VCaP (cell line): ENCODE measurements around the gene TMEM130.

Source experiments
- H3K27ac ChIP-seq: fragments of 450-650 bp; 2 replicates; pipeline ENCODE4 v1.5.1; 2017
- CTCF ChIP-seq: fragments of 450-650 bp; conservative IDR thresholded peaks from 2 replicates; pipeline ENCODE4 v1.5.1; 2017; ENCODE audit warnings: mild to moderate bottlenecking, moderate library complexity

The TMEM130 gene

GRCh38 chr7:98805956-98806838 lies 63.6 kb downstream of the TMEM130 start:
- H3K27ac ChIP-seq = no peak overlapping the region
- no peak for TF ChIP-seq CTCF

- H3K27ac ChIP-seq = no peak overlapping the region
- no peak for TF ChIP-seq CTCF
Observed at GRCh38 chr7:98802781-98803110, 67.1 kb downstream of the TMEM130 start.

GRCh38 chr7:98802088-98802780 lies 67.6 kb downstream of the TMEM130 start:
- H3K27ac ChIP-seq = no peak overlapping the region
- TF ChIP-seq CTCF = no peak

- no peak for TF ChIP-seq CTCF
- H3K27ac ChIP-seq = no peak overlapping the region
Observed at GRCh38 chr7:98800996-98801395, 68.8 kb downstream of the TMEM130 start.

GRCh38 chr7:98797150-98797549 lies 72.7 kb downstream of the TMEM130 start:
- peak overlapping the region; percentile 31 for H3K27ac ChIP-seq
- TF ChIP-seq CTCF = no peak
